ENCODE measurements around the gene MYZAP. TPM values are rescaled to one million over a fixed set of nuclear protein-coding genes. Genes with fewer than 3 reads are reported as not detected.
A peak's percentile ranks its signal among the peaks of the same experiment; 100 is the strongest.

Gene MYZAP
- total and polyA plus RNA-seq, 2 of the 13 experiments (the other 11 are each of a cell fraction or from before 2014, with no cell fraction given) = not detected

DNA sequence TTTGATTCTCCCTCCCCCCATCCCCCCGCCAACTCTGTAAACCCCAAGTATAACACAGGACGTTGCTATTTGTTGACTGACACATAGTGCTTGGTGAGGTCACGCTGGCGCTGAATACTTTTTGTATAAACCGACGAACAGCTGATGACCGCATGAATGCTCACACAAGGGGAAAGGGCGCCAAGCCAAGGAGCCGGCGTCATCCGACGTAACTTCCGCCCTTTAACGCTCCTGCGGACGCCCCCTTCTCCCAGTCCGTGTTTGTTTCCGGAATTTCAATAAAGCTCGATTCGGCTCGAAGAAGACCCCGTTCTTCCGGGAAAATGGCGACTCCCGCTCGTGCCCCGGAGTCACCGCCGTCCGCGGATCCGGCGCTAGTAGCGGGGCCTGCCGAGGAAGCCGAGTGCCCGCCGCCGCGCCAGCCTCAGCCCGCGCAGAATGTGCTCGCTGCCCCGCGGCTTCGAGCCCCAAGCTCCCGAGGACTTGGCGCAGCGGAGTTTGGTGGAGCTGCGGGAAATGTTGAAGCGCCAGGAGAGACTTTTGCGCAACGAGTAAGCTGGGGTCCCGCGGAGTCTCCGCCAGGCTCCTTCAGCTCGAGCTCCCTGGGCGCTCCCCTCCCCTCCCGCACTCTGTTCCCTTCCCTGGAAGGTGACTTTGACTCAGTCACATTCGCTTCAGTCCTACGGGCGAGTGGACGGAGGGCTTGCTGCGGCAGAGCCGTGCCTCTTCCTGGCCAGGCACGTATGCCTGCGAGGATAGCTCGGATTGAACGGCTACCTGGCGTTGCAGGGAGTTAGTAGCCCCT, 114.9 kb downstream of the MYZAP start, which contains the start of gene POLR2M (continued):
- TF ChIP-seq, protein P1, sequence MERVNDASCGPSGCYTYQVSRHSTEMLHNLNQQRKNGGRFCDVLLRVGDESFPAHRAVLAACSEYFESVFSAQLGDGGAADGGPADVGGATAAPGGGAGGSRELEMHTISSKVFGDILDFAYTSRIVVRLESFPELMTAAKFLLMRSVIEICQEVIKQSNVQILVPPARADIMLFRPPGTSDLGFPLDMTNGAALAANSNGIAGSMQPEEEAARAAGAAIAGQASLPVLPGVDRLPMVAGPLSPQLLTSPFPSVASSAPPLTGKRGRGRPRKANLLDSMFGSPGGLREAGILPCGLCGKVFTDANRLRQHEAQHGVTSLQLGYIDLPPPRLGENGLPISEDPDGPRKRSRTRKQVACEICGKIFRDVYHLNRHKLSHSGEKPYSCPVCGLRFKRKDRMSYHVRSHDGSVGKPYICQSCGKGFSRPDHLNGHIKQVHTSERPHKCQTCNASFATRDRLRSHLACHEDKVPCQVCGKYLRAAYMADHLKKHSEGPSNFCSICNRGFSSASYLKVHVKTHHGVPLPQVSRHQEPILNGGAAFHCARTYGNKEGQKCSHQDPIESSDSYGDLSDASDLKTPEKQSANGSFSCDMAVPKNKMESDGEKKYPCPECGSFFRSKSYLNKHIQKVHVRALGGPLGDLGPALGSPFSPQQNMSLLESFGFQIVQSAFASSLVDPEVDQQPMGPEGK (CRISPR knock-in tag; IDR thresholded peaks at IDR 0.05) = peak; percentile 45; the same call in 1 of the 2 replicates
- TF ChIP-seq HES4 (CRISPR knock-in tag; IDR thresholded peaks at IDR 0.05; ENCODE audit: borderline replicate concordance) (no peak), IRX3 (CRISPR knock-in tag; IDR thresholded peaks at IDR 0.05; ENCODE audit: borderline replicate concordance, low read depth) (0 out of 2 replicates have a peak, but pooled peaks have one; percentile 16), ZBTB7A (CRISPR knock-in tag; IDR thresholded peaks at IDR 0.05) (peak; percentile 58; the same call in 1 of the 2 replicates), HDAC6 (IDR thresholded peaks at IDR 0.05; ENCODE audit: low read depth, low read length) (no peak), JUND (CRISPR knock-in tag; IDR thresholded peaks at IDR 0.05) (0 out of 2 replicates have a peak, but pooled peaks have one; percentile 25), ZNF17 (CRISPR knock-in tag; IDR thresholded peaks at IDR 0.05) (no peak), NFYB (CRISPR knock-in tag; IDR thresholded peaks at IDR 0.05) (peak; percentile 27; the same call in 1 of the 2 replicates), KMT2B (CRISPR knock-in tag; IDR thresholded peaks at IDR 0.05) (peak; percentile 92), TSC22D2 (CRISPR knock-in tag; IDR thresholded peaks at IDR 0.05; ENCODE audit: borderline replicate concordance) (peak; percentile 71; the same call in 1 of the 2 replicates), ZBTB1 (CRISPR knock-in tag; IDR thresholded peaks at IDR 0.05; ENCODE audit: borderline replicate concordance) (no peak), SRF (IDR thresholded peaks at IDR 0.05; ENCODE audit: low read depth, low read length) (peak; percentile 24; the same call in 1 of the 2 replicates), NFKB2 (CRISPR knock-in tag; IDR thresholded peaks at IDR 0.05; ENCODE audit: borderline replicate concordance) (peak; percentile 50; the same call in 1 of the 2 replicates), ZNF570 (CRISPR knock-in tag; IDR thresholded peaks at IDR 0.05; ENCODE audit: borderline replicate concordance) (no peak), ZNF83 (CRISPR knock-in tag; IDR thresholded peaks at IDR 0.05; ENCODE audit: borderline replicate concordance) (no peak; the same call in 1 of the 2 replicates), ARNT2 (CRISPR knock-in tag; IDR thresholded peaks at IDR 0.05; ENCODE audit: low read depth) (peak; percentile 67), ATF7-NPFF (CRISPR knock-in tag; IDR thresholded peaks at IDR 0.05; ENCODE audit: low read depth) (0 out of 2 replicates have a peak, but pooled peaks have one; percentile 34)
- TF ChIP-seq, protein P2, sequence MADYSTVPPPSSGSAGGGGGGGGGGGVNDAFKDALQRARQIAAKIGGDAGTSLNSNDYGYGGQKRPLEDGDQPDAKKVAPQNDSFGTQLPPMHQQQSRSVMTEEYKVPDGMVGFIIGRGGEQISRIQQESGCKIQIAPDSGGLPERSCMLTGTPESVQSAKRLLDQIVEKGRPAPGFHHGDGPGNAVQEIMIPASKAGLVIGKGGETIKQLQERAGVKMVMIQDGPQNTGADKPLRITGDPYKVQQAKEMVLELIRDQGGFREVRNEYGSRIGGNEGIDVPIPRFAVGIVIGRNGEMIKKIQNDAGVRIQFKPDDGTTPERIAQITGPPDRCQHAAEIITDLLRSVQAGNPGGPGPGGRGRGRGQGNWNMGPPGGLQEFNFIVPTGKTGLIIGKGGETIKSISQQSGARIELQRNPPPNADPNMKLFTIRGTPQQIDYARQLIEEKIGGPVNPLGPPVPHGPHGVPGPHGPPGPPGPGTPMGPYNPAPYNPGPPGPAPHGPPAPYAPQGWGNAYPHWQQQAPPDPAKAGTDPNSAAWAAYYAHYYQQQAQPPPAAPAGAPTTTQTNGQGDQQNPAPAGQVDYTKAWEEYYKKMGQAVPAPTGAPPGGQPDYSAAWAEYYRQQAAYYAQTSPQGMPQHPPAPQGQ (CRISPR knock-in tag; IDR thresholded peaks at IDR 0.05; ENCODE audit: borderline replicate concordance) = no peak
- TF ChIP-seq, protein P3, sequence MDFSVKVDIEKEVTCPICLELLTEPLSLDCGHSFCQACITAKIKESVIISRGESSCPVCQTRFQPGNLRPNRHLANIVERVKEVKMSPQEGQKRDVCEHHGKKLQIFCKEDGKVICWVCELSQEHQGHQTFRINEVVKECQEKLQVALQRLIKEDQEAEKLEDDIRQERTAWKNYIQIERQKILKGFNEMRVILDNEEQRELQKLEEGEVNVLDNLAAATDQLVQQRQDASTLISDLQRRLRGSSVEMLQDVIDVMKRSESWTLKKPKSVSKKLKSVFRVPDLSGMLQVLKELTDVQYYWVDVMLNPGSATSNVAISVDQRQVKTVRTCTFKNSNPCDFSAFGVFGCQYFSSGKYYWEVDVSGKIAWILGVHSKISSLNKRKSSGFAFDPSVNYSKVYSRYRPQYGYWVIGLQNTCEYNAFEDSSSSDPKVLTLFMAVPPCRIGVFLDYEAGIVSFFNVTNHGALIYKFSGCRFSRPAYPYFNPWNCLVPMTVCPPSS (IDR thresholded peaks at IDR 0.05) = no peak
- TF ChIP-seq, protein P4, sequence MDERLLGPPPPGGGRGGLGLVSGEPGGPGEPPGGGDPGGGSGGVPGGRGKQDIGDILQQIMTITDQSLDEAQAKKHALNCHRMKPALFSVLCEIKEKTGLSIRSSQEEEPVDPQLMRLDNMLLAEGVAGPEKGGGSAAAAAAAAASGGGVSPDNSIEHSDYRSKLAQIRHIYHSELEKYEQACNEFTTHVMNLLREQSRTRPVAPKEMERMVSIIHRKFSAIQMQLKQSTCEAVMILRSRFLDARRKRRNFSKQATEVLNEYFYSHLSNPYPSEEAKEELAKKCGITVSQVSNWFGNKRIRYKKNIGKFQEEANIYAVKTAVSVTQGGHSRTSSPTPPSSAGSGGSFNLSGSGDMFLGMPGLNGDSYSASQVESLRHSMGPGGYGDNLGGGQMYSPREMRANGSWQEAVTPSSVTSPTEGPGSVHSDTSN (CRISPR knock-in tag; IDR thresholded peaks at IDR 0.05) = no peak
- TF ChIP-seq, protein P5, sequence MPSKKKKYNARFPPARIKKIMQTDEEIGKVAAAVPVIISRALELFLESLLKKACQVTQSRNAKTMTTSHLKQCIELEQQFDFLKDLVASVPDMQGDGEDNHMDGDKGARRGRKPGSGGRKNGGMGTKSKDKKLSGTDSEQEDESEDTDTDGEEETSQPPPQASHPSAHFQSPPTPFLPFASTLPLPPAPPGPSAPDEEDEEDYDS (CRISPR knock-in tag; IDR thresholded peaks at IDR 0.05) = peak; percentile 39; the same call in 1 of the 2 replicates
